Measurements from ENCODE around the gene SEL1L3. TPM values are rescaled to one million over a fixed set of nuclear protein-coding genes. Genes with fewer than 3 reads are reported as not detected.

The SEL1L3 gene
- total and polyA plus RNA-seq, 7 donors = 1.0 to 4.3 (median 1.6) TPM

GRCh38 chr4:25835384-25835783 lies 27.4 kb downstream of the SEL1L3 start:
- H3K27me3 ChIP-seq (ENCODE audit: insufficient read depth in 3 of 3, low read length in 2 of 3) = no peaks in the 10 kb centered on the region
- ATAC-seq (no peak), DNase-seq (no peak)
- no peak overlapping the region for H3K4me3 ChIP-seq
- no peak for TF ChIP-seq CTCF (IDR thresholded peaks at IDR 0.05)
- no peaks in the 10 kb centered on the region for H3K9me3 ChIP-seq
- intact Hi-C loops (cut with DNase I) = no loop called here
- H3K27ac ChIP-seq = no peak overlapping the region
- 74 to 83% (median 79%) methylated on average over 1 of the region's 1 CpG for WGBS, 3 donors
- no peaks in the 10 kb centered on the region for H3K36me3 ChIP-seq (ENCODE audit: insufficient read depth in 1 of 2, low read depth in 1 of 2)
- no peaks in the 10 kb centered on the region for H3K4me1 ChIP-seq

- H3K9me3 ChIP-seq = no peaks in the 10 kb centered on the region
- no peak for DNase-seq
- H3K4me3 ChIP-seq = no peak overlapping the region
- no peaks in the 10 kb centered on the region for H3K27me3 ChIP-seq (ENCODE audit: insufficient read depth in 3 of 3, low read length in 2 of 3)
- no peaks in the 10 kb centered on the region for H3K4me1 ChIP-seq
- H3K27ac ChIP-seq = no peak overlapping the region
- intact Hi-C loops (cut with DNase I) = no loop called here
- no peak for TF ChIP-seq CTCF (IDR thresholded peaks at IDR 0.05)
- no peak for ATAC-seq
- 76 to 81% (median 79%) methylated on average over 5 of the region's 5 CpGs for WGBS, 3 donors
- no peaks in the 10 kb centered on the region for H3K36me3 ChIP-seq (ENCODE audit: insufficient read depth in 1 of 2, low read depth in 1 of 2)
These were observed 28.2 kb downstream of the SEL1L3 start for GRCh38 chr4:25834411-25835107.

- Histone ChIP-seq H3K9me3 (no peaks in the 10 kb centered on the region), H3K4me3 (no peak overlapping the region), H3K27ac (no peak overlapping the region), H3K4me1 (no peaks in the 10 kb centered on the region), H3K36me3 (ENCODE audit: insufficient read depth in 1 of 2, low read depth in 1 of 2) (no peaks in the 10 kb centered on the region), H3K27me3 (ENCODE audit: insufficient read depth in 3 of 3, low read length in 2 of 3) (no peaks in the 10 kb centered on the region)
- WGBS, 3 donors = 92 to 95% (median 94%) methylated on average over 5 of the region's 5 CpGs
- ATAC-seq = no peak
- TF ChIP-seq CTCF (IDR thresholded peaks at IDR 0.05) = no peak
- intact Hi-C loops (cut with DNase I) = no loop called here
- no peak for DNase-seq
These were observed 32.2 kb downstream of the SEL1L3 start for GRCh38 chr4:25830548-25830947.

GRCh38 chr4:25827897-25828296 lies 34.9 kb downstream of the SEL1L3 start:
- H3K36me3 ChIP-seq (ENCODE audit: insufficient read depth in 1 of 2, low read depth in 1 of 2) = no peaks in the 10 kb centered on the region
- H3K27me3 ChIP-seq (ENCODE audit: insufficient read depth in 3 of 3, low read length in 2 of 3) = no peaks in the 10 kb centered on the region
- H3K9me3 ChIP-seq = no peaks in the 10 kb centered on the region
- TF ChIP-seq CTCF (IDR thresholded peaks at IDR 0.05) = no peak
- WGBS, 3 donors = 73 to 83% (median 82%) methylated on average over 4 of the region's 4 CpGs
- no peak overlapping the region for H3K4me3 ChIP-seq
- no peak overlapping the region for H3K27ac ChIP-seq
- no peak for DNase-seq
- intact Hi-C loops (cut with DNase I) = no loop called here
- H3K4me1 ChIP-seq = no peaks in the 10 kb centered on the region
- no peak for ATAC-seq

GRCh38 chr4:25827373-25827772 lies 35.4 kb downstream of the SEL1L3 start:
- ATAC-seq (peak in 2 of 4 donors; percentile 21 to 32), DNase-seq (peak; percentile 55 to 63)
- 18 to 49% (median 29%) methylated on average over 4 of the region's 4 CpGs for WGBS, 3 donors
- Histone ChIP-seq H3K27ac (no peak overlapping the region), H3K4me1 (no peaks in the 10 kb centered on the region), H3K36me3 (ENCODE audit: insufficient read depth in 1 of 2, low read depth in 1 of 2) (no peaks in the 10 kb centered on the region), H3K27me3 (ENCODE audit: insufficient read depth in 3 of 3, low read length in 2 of 3) (no peaks in the 10 kb centered on the region), H3K4me3 (no peak overlapping the region), H3K9me3 (no peaks in the 10 kb centered on the region)
- TF ChIP-seq CTCF (IDR thresholded peaks at IDR 0.05) = no peak
- intact Hi-C loops (cut with DNase I) = no loop called here
